ENCODE measurements around the gene DEFB119. TPM values are rescaled to one million over a fixed set of nuclear protein-coding genes. Genes with fewer than 3 reads are reported as not detected.
"Not testable (repeated sequence)": the region's sequence is repeated elsewhere in the genome, so short reads cannot be mapped to it uniquely, and the experiment has no call there.

Gene DEFB119
- polyA plus RNA-seq (ENCODE audit: insufficient read length in 3 of 3), result not detected
- long read RNA-seq, donor 1, result 0 reads
- long read RNA-seq, donor 2, result 0 reads
- long read RNA-seq, donor 3, result 0 reads
- long read RNA-seq, donor 4, result 0 reads
- long read RNA-seq, donor 5, result 0 reads
- long read RNA-seq, donor 6, result 0 reads
- long read RNA-seq, donor 7, result 0 reads
- long read RNA-seq, donor 8, result 0 reads
- long read RNA-seq, donor 9, result 0 reads
- long read RNA-seq, donor 10, result 0 reads
- long read RNA-seq, donor 11, result 0 reads
- long read RNA-seq, donor 12, result 0 reads
- long read RNA-seq, donor 13, result 0 reads
- long read RNA-seq, donor 14, result 0 reads
- long read RNA-seq, donor 15, result 0 reads
- long read RNA-seq, donor 16, result 0 reads

GRCh38 chr20:31390490-31390889 is at the start of gene DEFB119:
DEFB119 (minus strand) TSS chr20:31390590; CDS start chr20:31390483, 107 bp downstream.
- DNase-seq, result no peak

GRCh38 chr20:31430568-31431115 is 40.3 kb upstream of the DEFB119 start:
- DNase-seq, result no peak

- not testable (repeated sequence) for DNase-seq
These were observed 37.2 kb upstream of the DEFB119 start for GRCh38 chr20:31427576-31427975.

DNA sequence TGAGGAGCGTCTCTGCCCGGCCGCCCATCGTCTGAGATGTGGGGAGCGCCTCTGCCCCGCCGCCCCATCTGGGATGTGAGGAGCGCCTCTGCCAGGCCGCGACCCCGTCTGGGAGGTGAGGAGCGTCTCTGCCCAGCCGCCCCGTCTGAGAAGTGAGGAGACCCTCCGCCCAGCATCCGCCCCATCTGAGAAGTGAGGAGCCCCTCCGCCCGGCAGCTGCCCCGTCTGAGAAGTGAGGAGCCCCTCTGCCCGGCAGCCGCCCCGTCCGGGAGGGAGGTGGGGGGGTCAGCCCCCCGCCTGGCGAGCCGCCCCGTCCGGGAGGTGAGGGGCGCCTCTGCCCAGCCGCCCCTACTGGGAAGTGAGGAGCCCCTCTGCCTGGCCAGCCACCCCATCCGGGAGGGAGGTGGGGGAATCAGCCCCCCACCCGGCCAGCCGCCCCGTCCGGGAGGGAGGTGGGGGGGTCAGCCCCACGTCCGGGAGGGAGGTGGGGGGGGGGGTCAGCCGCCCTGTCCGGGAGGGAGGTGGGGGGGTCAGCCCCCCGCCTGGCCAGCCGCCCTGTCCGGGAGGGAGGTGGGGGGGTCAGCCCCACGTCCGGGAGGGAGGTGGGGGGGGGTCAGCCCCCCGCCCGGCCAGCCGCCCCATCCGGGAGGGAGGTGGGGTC is 36.6 kb upstream of the DEFB119 start:
- DNase-seq, result not testable (repeated sequence)

- DNase-seq, result no peak
These were observed 35.4 kb upstream of the DEFB119 start for GRCh38 chr20:31425797-31426196.

DNA sequence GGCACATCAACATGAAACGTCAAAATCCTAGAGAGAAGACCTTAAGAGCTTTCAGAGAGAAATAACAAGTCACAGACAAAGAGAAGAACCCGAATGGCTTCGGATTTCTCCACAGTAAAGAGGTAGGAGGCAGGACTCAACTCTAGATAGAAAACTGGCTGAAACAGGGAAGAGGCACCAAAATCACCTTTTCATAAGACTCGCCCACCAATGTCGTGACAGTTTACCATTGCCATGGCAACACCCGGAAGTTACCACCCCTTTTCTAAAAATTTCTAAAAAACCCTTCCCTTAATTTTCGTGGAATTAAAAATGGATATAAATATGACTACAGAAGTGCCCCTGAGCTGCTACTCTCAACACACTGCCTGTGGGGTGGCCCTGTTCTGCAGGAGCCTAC is 27.9 kb upstream of the DEFB119 start:
- DNase-seq, result no peak

DNA sequence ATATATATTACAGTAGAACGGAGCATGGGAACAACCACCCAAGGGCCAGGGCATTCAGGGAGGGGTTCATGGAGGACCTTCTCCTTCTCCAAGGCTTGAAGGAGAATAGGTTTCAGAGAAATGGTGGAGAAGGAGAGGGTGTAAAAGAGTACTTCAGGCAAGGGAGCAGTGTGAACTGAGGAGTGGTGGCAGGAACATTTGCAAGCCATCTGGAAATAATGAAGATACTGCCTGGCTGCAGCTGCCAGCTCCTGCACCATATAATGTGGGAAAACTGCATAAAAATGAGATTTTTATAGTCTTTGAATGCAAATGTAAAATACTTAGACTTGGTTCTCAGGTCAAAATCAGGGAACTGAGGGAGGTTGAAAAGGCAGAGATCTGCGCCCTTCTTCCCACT is 25.3 kb upstream of the DEFB119 start:
- no peak for DNase-seq

- no peak for DNase-seq
These were observed 24.0 kb upstream of the DEFB119 start for GRCh38 chr20:31414381-31414780.

DNA sequence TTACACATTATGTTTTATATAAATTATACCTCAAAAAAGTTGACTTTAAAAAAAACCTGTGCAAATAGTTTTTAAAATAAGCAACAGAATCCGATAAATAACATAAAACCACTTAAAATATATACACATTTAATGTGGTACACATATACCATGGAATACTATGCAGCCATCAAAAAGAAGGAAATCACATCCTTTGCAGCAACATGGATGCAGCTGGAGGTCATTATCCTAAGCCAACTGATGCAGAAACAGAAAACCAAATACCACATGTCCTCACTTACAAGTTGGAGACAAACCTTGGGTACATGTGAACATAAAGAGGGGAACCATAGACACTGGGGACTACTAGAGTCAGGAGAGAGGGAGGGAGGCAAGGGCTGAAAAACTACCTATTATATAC is 19.6 kb upstream of the DEFB119 start:
- no peak for DNase-seq

DNA sequence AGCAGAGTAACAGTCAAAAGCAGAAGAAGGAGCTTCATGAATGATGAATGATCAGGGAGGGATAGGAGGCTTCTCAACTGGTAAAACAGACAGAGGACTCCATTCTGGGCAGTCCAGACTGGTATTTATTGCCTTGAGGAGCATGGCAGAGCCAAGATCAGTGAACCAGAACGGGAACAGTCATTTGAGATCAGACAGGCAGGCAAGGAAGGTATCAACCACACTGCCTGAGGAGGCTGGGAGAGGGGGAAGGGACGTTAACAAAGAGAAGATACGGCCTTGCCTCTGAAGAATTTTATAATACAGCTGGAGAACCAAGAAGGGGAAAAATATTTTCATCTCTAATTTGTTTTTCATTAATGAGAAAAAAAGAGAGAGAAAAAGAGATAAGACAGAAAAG is 15.7 kb upstream of the DEFB119 start, which contains the start of gene DEFB121:
DEFB121 (minus strand) TSS at position 101 of the 400 bp plus-strand sequence; CDS start at position 38, 63 bp downstream.
- no peak for DNase-seq

DNA sequence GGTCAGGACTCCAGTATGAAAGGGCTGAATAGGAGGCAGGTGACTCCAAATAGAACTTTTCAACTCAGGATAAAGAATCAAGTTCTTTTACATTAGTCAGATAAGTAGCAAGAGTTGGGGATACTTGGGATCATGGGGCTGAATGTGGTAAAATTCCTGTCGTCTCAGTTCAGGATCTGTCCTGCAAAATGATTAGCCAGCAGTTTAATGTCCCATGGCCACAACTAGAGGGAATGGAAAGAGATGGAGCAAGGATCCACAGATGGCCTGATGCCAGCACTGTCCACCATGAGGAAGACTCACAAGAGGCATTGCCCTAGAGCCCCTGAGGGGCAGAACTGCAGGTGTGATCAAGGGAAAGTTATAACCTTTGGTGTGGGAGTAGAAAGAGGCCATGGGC is 13.5 kb upstream of the DEFB119 start:
- no peak for DNase-seq

DNA sequence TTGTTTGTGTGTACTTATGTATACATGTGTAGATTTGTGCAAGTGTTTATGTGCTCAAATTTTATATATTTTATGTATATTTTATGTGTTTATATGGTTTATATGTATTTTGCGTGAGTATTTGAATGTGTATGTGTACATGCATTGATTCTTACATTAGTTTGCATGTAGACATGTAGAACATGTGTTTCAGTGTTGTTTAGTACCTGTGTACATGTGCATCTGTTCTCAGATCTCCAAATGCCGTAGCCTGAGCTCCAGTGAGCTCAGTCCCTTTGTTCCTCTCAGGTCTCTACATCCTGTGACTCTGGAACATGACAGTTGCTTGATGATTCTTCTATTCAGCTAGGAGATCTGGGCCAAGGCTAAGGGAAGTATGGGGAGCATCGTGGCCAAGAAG is 4.5 kb upstream of the DEFB119 start:
- no peak for DNase-seq

DNA sequence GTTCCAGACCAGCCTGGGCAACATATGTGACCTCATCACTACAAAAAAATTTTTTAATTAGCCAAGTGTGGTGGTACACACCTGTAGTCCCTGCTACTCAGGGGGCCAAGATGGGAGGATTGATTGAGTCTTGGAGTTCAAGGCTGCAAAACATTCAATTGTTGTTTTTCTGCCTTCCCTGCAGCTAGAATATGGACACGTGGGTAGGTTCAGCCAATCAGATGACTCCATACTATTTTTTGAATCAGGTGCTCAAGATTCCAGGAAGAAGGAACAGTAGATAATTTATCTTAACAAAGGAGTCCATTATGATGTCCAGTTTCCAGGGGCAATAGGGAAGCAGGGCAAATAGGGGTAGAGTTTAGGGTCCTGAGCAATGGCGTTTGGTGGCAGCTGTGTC is 2.4 kb upstream of the DEFB119 start:
- no peak for DNase-seq

GRCh38 chr20:31374346-31374745 is 16.0 kb downstream of the DEFB119 start:
- DNase-seq, result no peak

- DNase-seq, result no peak
These were observed 22.1 kb downstream of the DEFB119 start, which contains the start of gene DEFB118 for GRCh38 chr20:31368301-31368700. DEFB118 (plus strand) TSS chr20:31368601; CDS start chr20:31368651, 50 bp downstream.

DNA sequence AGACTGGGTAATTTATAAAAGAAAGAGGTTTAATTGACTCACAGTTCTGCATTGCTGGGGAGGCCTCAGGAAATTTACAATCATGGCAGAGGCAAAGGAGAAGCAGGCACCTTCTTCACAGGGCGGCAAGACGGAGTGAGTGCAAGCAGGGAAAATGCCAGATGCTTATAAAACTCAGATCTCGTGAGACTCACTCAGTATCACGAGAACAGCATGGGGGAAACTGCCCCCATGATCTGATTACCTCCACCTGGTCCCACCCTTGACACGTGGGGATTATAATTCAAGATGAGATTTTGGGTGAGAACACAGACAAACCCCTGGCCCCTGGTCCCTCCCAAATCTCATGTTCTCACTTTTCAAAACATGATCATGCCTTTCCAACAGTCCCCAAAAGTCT is 26.1 kb downstream of the DEFB119 start:
- DNase-seq, result not testable (repeated sequence)

DNA sequence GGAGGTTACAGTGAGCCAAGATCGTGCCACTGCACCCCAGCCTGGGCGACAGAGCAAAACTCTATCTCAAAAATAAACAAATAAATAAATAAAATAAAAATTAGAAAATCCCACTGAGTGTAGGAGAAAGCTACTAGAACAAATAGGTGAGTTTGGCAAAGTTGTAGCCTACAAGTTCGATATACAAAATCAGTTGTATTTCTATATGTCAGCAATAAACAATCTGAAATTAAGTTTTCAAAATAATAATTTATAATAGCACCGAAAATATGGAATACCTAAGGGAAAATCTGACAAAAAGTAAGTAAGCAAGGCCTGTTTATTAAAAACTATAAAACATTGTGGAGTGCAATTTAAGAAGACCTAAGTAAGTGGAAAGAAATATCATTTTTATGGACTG is 27.1 kb downstream of the DEFB119 start:
- DNase-seq, result no peak

DNA sequence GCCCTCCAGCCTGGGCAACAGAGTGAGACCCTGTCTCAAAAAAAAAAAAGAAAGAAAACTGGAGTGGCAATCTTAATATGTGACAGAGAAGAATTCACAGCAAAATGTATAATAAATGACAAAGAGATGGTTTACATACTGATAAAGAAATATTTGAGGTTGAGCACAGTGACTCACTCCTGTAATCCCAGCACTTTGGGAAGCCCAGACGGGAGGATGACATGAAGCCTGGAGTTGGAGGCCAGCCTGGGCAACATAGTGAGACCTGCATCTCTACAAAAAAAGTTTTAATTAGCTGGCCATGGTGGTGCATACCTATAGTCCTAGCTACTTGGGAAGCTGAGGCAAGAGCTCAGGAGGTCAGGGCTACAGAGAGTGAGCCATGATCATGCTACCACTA is 34.4 kb downstream of the DEFB119 start:
- DNase-seq, result no peak

GRCh38 chr20:31341470-31341869 is 48.9 kb downstream of the DEFB119 start:
- DNase-seq, result no peak

DNA sequence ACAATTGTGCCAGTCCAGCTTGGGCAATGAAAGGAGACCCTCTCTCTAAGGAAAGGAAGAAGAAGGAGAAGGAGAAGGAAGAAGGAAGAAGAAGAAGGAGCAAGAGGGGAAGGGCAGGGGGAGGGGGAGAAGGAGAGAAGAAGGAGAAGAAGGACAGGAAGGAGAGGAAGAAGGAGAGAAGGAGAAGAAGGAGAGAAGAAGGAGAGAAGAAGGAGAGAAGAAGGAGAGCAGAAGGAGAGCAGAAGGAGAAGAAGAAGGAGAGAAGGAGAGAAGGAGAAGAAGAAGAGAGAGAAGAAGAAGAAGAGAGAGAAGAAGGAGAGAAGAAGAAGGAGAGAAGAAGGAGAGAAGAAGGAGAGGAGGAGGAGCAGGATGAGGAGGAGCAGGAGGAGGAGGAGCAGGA is 59.5 kb downstream of the DEFB119 start:
- no peak for DNase-seq
